SK-N-SH (cell line): ENCODE results near the gene SHISA2. TPM values are rescaled to one million over a fixed set of nuclear protein-coding genes. Genes with fewer than 3 reads are reported as not detected.

Source experiments
- CTCF ChIA-PET: fragments of 300-600, 350-600 bp; formaldehyde crosslinking; extraction: SDS; loops from one replicate; lab custom pipeline; 2021; lab: Yijun Ruan, JAX
- POLR2A ChIA-PET: fragments of 350-600 bp; sonication (Branson Sonifier 250); formaldehyde crosslinking; extraction: SDS; loops from one replicate; lab custom pipeline; 2020; ENCODE audit warnings: antibody characterized with exemption, inconsistent platforms; lab: Yijun Ruan, JAX
- DNase-seq: peaks from one replicate; pipeline ENCODE4 v3.0.0; 2012
- H2AFZ ChIP-seq: fragments of 200-600 bp; sonication (generic); 2 replicates; pipeline ENCODE4 v1.8.1; 2016; ENCODE audit warnings: antibody characterized with exemption, mild to moderate bottlenecking, low read depth
- H3F3A ChIP-seq: fragments of 200-600 bp; sonication (generic); replicated peaks from 2 replicates; pipeline ENCODE3; 2016; ENCODE audit warnings: antibody characterized with exemption, mild to moderate bottlenecking; ENCODE audit not compliant: insufficient read depth
- H3K27ac ChIP-seq, 2 experiments: fragments of 200-500 bp in 1 of 2; fragments of 200-600 bp in 1 of 2; sonication (Bioruptor generic) in 1 of 2; sonication (generic), shearing (Covaris generic) in 1 of 2; 2 replicates each; pipeline versions ENCODE4 v1.5.1 to v1.6.1; 2014 to 2016; ENCODE audit warnings: low read depth in 2 of 2, inconsistent platforms in 1 of 2, low read length in 1 of 2, mild to moderate bottlenecking in 1 of 2, mixed read lengths in 1 of 2
- H3K27me3 ChIP-seq: fragments of 200-600 bp; sonication (generic), shearing (Covaris generic); 2 replicates; pipeline ENCODE4 v1.6.1; 2016; ENCODE audit warnings: mixed run types; ENCODE audit not compliant: insufficient read depth
- H3K36me3 ChIP-seq, 2 experiments: fragments of 200-500 bp in 1 of 2; fragments of 200-600 bp in 1 of 2; sonication (Bioruptor generic) in 1 of 2; sonication (generic) in 1 of 2; replicated peaks in 1 of 2; 2 replicates each; pipeline versions ENCODE3 to v1.5.1; 2014 to 2016; ENCODE audit warnings: low read length in 1 of 2, mild to moderate bottlenecking in 1 of 2; ENCODE audit not compliant: insufficient read depth in 2 of 2, control insufficient read depth in 1 of 2
- H3K4me1 ChIP-seq, 2 experiments: fragments of 200-500 bp in 1 of 2; fragments of 200-600 bp in 1 of 2; sonication (Bioruptor generic) in 1 of 2; sonication (generic), shearing (Covaris generic) in 1 of 2; 2 replicates each; pipeline versions ENCODE4 v1.5.1 to v1.6.1; 2014 to 2016; ENCODE audit warnings: low read depth in 1 of 2, low read length in 1 of 2, mixed run types in 1 of 2; ENCODE audit not compliant: insufficient read depth in 2 of 2, control insufficient read depth in 1 of 2
- H3K4me2 ChIP-seq: fragments of 200-600 bp; sonication (generic), shearing (Covaris generic); 2 replicates; pipeline ENCODE4 v1.6.1; 2017; ENCODE audit warnings: mixed run types
- H3K4me3 ChIP-seq, 2 experiments: fragments of 200-500 bp in 1 of 2; fragments of 200-600 bp in 1 of 2; sonication (Bioruptor generic) in 1 of 2; sonication (generic), shearing (Covaris generic) in 1 of 2; 2 replicates each; pipeline versions ENCODE4 v1.5.1 to v1.8.1; 2014 to 2016; ENCODE audit warnings: low read depth in 2 of 2, inconsistent platforms in 1 of 2, low read length in 1 of 2, mild to moderate bottlenecking in 1 of 2, mixed read lengths in 1 of 2, moderate library complexity in 1 of 2
- H3K79me2 ChIP-seq: fragments of 200-600 bp; sonication (generic); 2 replicates; pipeline ENCODE4 v1.8.1; 2017; ENCODE audit warnings: mild to moderate bottlenecking; ENCODE audit not compliant: insufficient read depth
- H3K9ac ChIP-seq: fragments of 200-600 bp; sonication (generic); 2 replicates; pipeline ENCODE4 v1.6.1; 2017; ENCODE audit warnings: mixed run types
- H3K9me2 ChIP-seq: fragments of 200-600 bp; sonication (generic); 2 replicates; pipeline ENCODE4 v1.6.1; 2017; ENCODE audit warnings: mixed run types
- H3K9me3 ChIP-seq: fragments of 200-600 bp; sonication (generic); 2 replicates; pipeline ENCODE4 v1.6.1; 2017; ENCODE audit warnings: mixed run types, mild to moderate bottlenecking, moderate library complexity
- H4K20me1 ChIP-seq: fragments of 200-600 bp; sonication (generic); 2 replicates; pipeline ENCODE4 v1.6.1; 2017; ENCODE audit warnings: mild to moderate bottlenecking, mixed run types; ENCODE audit not compliant: insufficient read depth
- ELF1 ChIP-seq: IDR thresholded peaks from 2 replicates; pipeline ENCODE4 v1.4.0; 2012
- EP300 ChIP-seq, 2 experiments: IDR thresholded peaks; 2 replicates each; pipeline versions ENCODE4 v1.4.0 to v1.6.1; 2012; ENCODE audit warnings: borderline replicate concordance in 1 of 2, low read depth in 1 of 2, low read length in 1 of 2
- FOSL2 ChIP-seq: IDR thresholded peaks from 2 replicates; pipeline ENCODE4 v1.4.0; 2012; ENCODE audit warnings: low read depth, mild to moderate bottlenecking, moderate library complexity, borderline replicate concordance
- FOXJ3 ChIP-seq: sonication (generic); formaldehyde crosslinking; IDR thresholded peaks from 2 replicates; pipeline ENCODE4 v1.5.1; 2020; ENCODE audit warnings: mild to moderate bottlenecking, missing genetic modification reagents
- FOXM1 ChIP-seq: IDR thresholded peaks from 2 replicates; pipeline ENCODE4 v1.4.0; 2012; ENCODE audit warnings: low read depth, mild to moderate bottlenecking
- GATA2 ChIP-seq: sonication (generic); formaldehyde crosslinking; IDR thresholded peaks from 2 replicates; pipeline ENCODE4 v1.5.0; 2020; ENCODE audit warnings: mild to moderate bottlenecking, missing genetic modification reagents
- JUND ChIP-seq: IDR thresholded peaks from 2 replicates; pipeline ENCODE4 v1.4.0; 2012
- MAX ChIP-seq: IDR thresholded peaks from 2 replicates; pipeline ENCODE4 v1.4.0; 2012; ENCODE audit warnings: low read depth
- MXI1 ChIP-seq: IDR thresholded peaks from 2 replicates; pipeline ENCODE4 v1.6.1; 2012; ENCODE audit warnings: mild to moderate bottlenecking, low read depth, low read length, improper control_type of control experiment
- NFIC ChIP-seq: IDR thresholded peaks from 2 replicates; pipeline ENCODE4 v1.4.0; 2012; ENCODE audit warnings: borderline replicate concordance
- NRF1 ChIP-seq: IDR thresholded peaks from 2 replicates; pipeline ENCODE4 v1.6.1; 2012; ENCODE audit warnings: low read depth, mild to moderate bottlenecking, low read length
- PBX3 ChIP-seq: IDR thresholded peaks from 2 replicates; pipeline ENCODE4; 2012
- POLR2AphosphoS5 ChIP-seq: IDR thresholded peaks from 2 replicates; pipeline ENCODE4 v1.6.1; 2012; ENCODE audit warnings: low read depth, low read length
- RAD21 ChIP-seq: IDR thresholded peaks from 2 replicates; pipeline ENCODE4 v1.6.1; 2012; ENCODE audit warnings: mild to moderate bottlenecking, low read length
- RCOR1 ChIP-seq: fragments of 150-350 bp; IDR thresholded peaks from 2 replicates; pipeline ENCODE4 v1.6.1; 2017; ENCODE audit warnings: antibody characterized with exemption, low read length
- REST ChIP-seq: IDR thresholded peaks from 2 replicates; pipeline ENCODE4 v1.6.1; 2012; ENCODE audit warnings: mild to moderate bottlenecking, low read depth, low read length, moderate library complexity
- RFX5 ChIP-seq: IDR thresholded peaks from 2 replicates; pipeline ENCODE4 v1.6.1; 2012; ENCODE audit warnings: mild to moderate bottlenecking, improper control_type of control experiment, low read length
- SIN3A ChIP-seq: IDR thresholded peaks from 2 replicates; pipeline ENCODE4 v1.6.1; 2012; ENCODE audit warnings: low read depth, mild to moderate bottlenecking, low read length, moderate library complexity, borderline replicate concordance
- TAF1 ChIP-seq: IDR thresholded peaks from 2 replicates; pipeline ENCODE4 v1.6.1; 2012; ENCODE audit warnings: low read depth, mild to moderate bottlenecking, low read length, moderate library complexity, borderline replicate concordance
- USF1 ChIP-seq: IDR thresholded peaks from 2 replicates; pipeline ENCODE4 v1.4.0; 2012; ENCODE audit warnings: low read depth, borderline replicate concordance
- WGBS: methylation state at CpG from one replicate; pipeline ENCODE4 v1.1.6; 2017; ENCODE audit warnings: low lambda C conversion rate; 5-methylcytosine and 5-hydroxymethylcytosine counted together
- polyA plus RNA-seq, 3 experiments: library from polyadenylated mRNA; depleted of rRNA; stranded (reverse); fragments of >200 nt; gene quantifications; 2 replicates each; pipeline ENCODE4 v1.2.3, GENCODE V29; 2012

Gene SHISA2
- polyA plus RNA-seq, 1 of the 3 experiments (the other 2 are of a cell fraction): not detected

- WGBS: 42% methylated on average over 2 of the region's 2 CpGs
- no peak for DNase-seq
- TF ChIP-seq NRF1: no peak
- TF ChIP-seq TAF1: no peak
- TF ChIP-seq FOXM1: no peak
- no peak for TF ChIP-seq USF1
- TF ChIP-seq GATA2 (CRISPR knock-in tag): no peak
- no peak for TF ChIP-seq EP300 (IDR thresholded peaks at IDR 0.05; ENCODE audit: borderline replicate concordance in 1 of 2, low read depth in 1 of 2, low read length in 1 of 2)
- no peak for TF ChIP-seq ELF1
- TF ChIP-seq FOSL2: no peak
- no peak for TF ChIP-seq MXI1
- TF ChIP-seq PBX3: no peak
- TF ChIP-seq FOXJ3 (CRISPR knock-in tag): no peak
- no peak for TF ChIP-seq JUND
- no peak for TF ChIP-seq NFIC
- no peak for TF ChIP-seq RCOR1
- no peak for TF ChIP-seq POLR2AphosphoS5
- TF ChIP-seq MAX: no peak
- no peak for TF ChIP-seq RFX5
- TF ChIP-seq SIN3A: no peak
- TF ChIP-seq RAD21: no peak
- no peak for TF ChIP-seq REST
- H3K9ac ChIP-seq: no peak overlapping the region
- H3K4me1 ChIP-seq: no peaks in the 10 kb centered on the region; a peak in 1 of 4 replicates
- no peaks in the 10 kb centered on the region for H4K20me1 ChIP-seq
- H3K4me3 ChIP-seq: no peak overlapping the region
- H3K4me2 ChIP-seq: no peak overlapping the region
- H3K27me3 ChIP-seq: peaks cover 19% of the 10 kb centered on the region
- POLR2A ChIA-PET: no interaction called here
- H3K27ac ChIP-seq: no peak overlapping the region
- CTCF ChIA-PET: no interaction called here
- H2AFZ ChIP-seq: no peak overlapping the region
- no peaks in the 10 kb centered on the region for H3K9me2 ChIP-seq
- no peaks in the 10 kb centered on the region for H3K79me2 ChIP-seq
- H3K9me3 ChIP-seq: no peaks in the 10 kb centered on the region
- no peaks in the 10 kb centered on the region for H3K36me3 ChIP-seq
- H3F3A ChIP-seq: no peaks in the 10 kb centered on the region
Observed at GRCh38 chr13:26045142-26045541, 6.7 kb downstream of the SHISA2 start.
